ENCODE results near the gene HUWE1.

DNA sequence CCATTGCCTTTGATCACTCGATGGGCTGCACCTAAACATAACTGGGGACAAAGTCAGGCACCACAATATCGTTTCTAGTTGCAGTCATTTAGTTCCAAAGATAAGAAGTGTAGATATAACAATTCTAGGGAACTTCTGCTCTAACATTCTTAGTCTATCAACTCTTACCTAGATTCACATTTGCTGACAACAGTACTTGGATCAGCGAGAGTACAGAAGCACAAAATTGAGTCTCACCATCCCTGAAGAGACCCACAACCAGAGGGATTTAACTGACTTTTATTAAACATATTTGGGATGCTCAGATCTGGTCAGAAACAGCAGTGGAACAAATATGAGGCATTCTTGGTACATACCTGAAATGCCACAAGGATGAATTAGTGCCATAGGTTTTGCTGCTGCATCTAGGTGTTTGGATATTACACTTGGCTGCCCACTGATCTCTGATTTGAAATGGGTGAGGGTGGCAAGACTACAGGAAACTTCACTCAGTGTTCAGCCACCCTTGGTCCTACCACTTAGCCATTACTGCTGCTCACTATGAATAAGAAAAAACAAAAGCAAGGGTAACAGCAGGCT is 28.9 kb upstream of the HUWE1 start:
- TF ChIP-seq POLR2AphosphoS5 (IDR thresholded peaks at IDR 0.05; ENCODE audit: low read depth, low read length) (no peak; the same call in 1 of the 2 replicates), TAF1 (IDR thresholded peaks at IDR 0.05; ENCODE audit: borderline replicate concordance, low read depth, low read length) (no peak)

Data from GM12892 (cell line).